SK-N-SH (cell line): ENCODE data around the gene GLCE. TPM values are rescaled to one million over a fixed set of nuclear protein-coding genes. Genes with fewer than 3 reads are reported as not detected.

ENCODE experiments used
- CTCF ChIA-PET: fragments of 300-600, 350-600 bp; formaldehyde crosslinking; extraction: SDS; loops from one replicate; lab custom pipeline; 2021; lab: Yijun Ruan, JAX
- POLR2A ChIA-PET: fragments of 350-600 bp; sonication (Branson Sonifier 250); formaldehyde crosslinking; extraction: SDS; loops from one replicate; lab custom pipeline; 2020; ENCODE audit warnings: antibody characterized with exemption, inconsistent platforms; lab: Yijun Ruan, JAX
- DNase-seq: peaks from one replicate; pipeline ENCODE4 v3.0.0; 2012
- H2AFZ ChIP-seq: fragments of 200-600 bp; sonication (generic); 2 replicates; pipeline ENCODE4 v1.8.1; 2016; ENCODE audit warnings: antibody characterized with exemption, mild to moderate bottlenecking, low read depth
- H3F3A ChIP-seq: fragments of 200-600 bp; sonication (generic); replicated peaks from 2 replicates; pipeline ENCODE3; 2016; ENCODE audit warnings: antibody characterized with exemption, mild to moderate bottlenecking; ENCODE audit not compliant: insufficient read depth
- H3K27ac ChIP-seq, 2 experiments: fragments of 200-500 bp in 1 of 2; fragments of 200-600 bp in 1 of 2; sonication (Bioruptor generic) in 1 of 2; sonication (generic), shearing (Covaris generic) in 1 of 2; 2 replicates each; pipeline versions ENCODE4 v1.5.1 to v1.6.1; 2014 to 2016; ENCODE audit warnings: low read depth in 2 of 2, inconsistent platforms in 1 of 2, low read length in 1 of 2, mild to moderate bottlenecking in 1 of 2, mixed read lengths in 1 of 2
- H3K27me3 ChIP-seq: fragments of 200-600 bp; sonication (generic), shearing (Covaris generic); 2 replicates; pipeline ENCODE4 v1.6.1; 2016; ENCODE audit warnings: mixed run types; ENCODE audit not compliant: insufficient read depth
- H3K36me3 ChIP-seq, 2 experiments: fragments of 200-500 bp in 1 of 2; fragments of 200-600 bp in 1 of 2; sonication (Bioruptor generic) in 1 of 2; sonication (generic) in 1 of 2; replicated peaks in 1 of 2; 2 replicates each; pipeline versions ENCODE3 to v1.5.1; 2014 to 2016; ENCODE audit warnings: low read length in 1 of 2, mild to moderate bottlenecking in 1 of 2; ENCODE audit not compliant: insufficient read depth in 2 of 2, control insufficient read depth in 1 of 2
- H3K4me1 ChIP-seq, 2 experiments: fragments of 200-500 bp in 1 of 2; fragments of 200-600 bp in 1 of 2; sonication (Bioruptor generic) in 1 of 2; sonication (generic), shearing (Covaris generic) in 1 of 2; 2 replicates each; pipeline versions ENCODE4 v1.5.1 to v1.6.1; 2014 to 2016; ENCODE audit warnings: low read depth in 1 of 2, low read length in 1 of 2, mixed run types in 1 of 2; ENCODE audit not compliant: insufficient read depth in 2 of 2, control insufficient read depth in 1 of 2
- H3K4me2 ChIP-seq: fragments of 200-600 bp; sonication (generic), shearing (Covaris generic); 2 replicates; pipeline ENCODE4 v1.6.1; 2017; ENCODE audit warnings: mixed run types
- H3K4me3 ChIP-seq, 2 experiments: fragments of 200-500 bp in 1 of 2; fragments of 200-600 bp in 1 of 2; sonication (Bioruptor generic) in 1 of 2; sonication (generic), shearing (Covaris generic) in 1 of 2; 2 replicates each; pipeline versions ENCODE4 v1.5.1 to v1.8.1; 2014 to 2016; ENCODE audit warnings: low read depth in 2 of 2, inconsistent platforms in 1 of 2, low read length in 1 of 2, mild to moderate bottlenecking in 1 of 2, mixed read lengths in 1 of 2, moderate library complexity in 1 of 2
- H3K79me2 ChIP-seq: fragments of 200-600 bp; sonication (generic); 2 replicates; pipeline ENCODE4 v1.8.1; 2017; ENCODE audit warnings: mild to moderate bottlenecking; ENCODE audit not compliant: insufficient read depth
- H3K9ac ChIP-seq: fragments of 200-600 bp; sonication (generic); 2 replicates; pipeline ENCODE4 v1.6.1; 2017; ENCODE audit warnings: mixed run types
- H3K9me2 ChIP-seq: fragments of 200-600 bp; sonication (generic); 2 replicates; pipeline ENCODE4 v1.6.1; 2017; ENCODE audit warnings: mixed run types
- H3K9me3 ChIP-seq: fragments of 200-600 bp; sonication (generic); 2 replicates; pipeline ENCODE4 v1.6.1; 2017; ENCODE audit warnings: mixed run types, mild to moderate bottlenecking, moderate library complexity
- H4K20me1 ChIP-seq: fragments of 200-600 bp; sonication (generic); 2 replicates; pipeline ENCODE4 v1.6.1; 2017; ENCODE audit warnings: mild to moderate bottlenecking, mixed run types; ENCODE audit not compliant: insufficient read depth
- CHD2 ChIP-seq: fragments of 150-350 bp; IDR thresholded peaks from 2 replicates; pipeline ENCODE4 v1.6.1; 2018; ENCODE audit warnings: low read length; ENCODE audit not compliant: partially characterized antibody
- CTCF ChIP-seq: fragments of 200-600 bp; sonication (generic); IDR thresholded peaks from 2 replicates; pipeline ENCODE4 v1.6.1; 2017; ENCODE audit warnings: antibody characterized with exemption, mild to moderate bottlenecking, moderate library complexity
- ELF1 ChIP-seq: IDR thresholded peaks from 2 replicates; pipeline ENCODE4 v1.4.0; 2012
- EP300 ChIP-seq, 2 experiments: IDR thresholded peaks; 2 replicates each; pipeline versions ENCODE4 v1.4.0 to v1.6.1; 2012; ENCODE audit warnings: borderline replicate concordance in 1 of 2, low read depth in 1 of 2, low read length in 1 of 2
- EZH2phosphoT487 ChIP-seq: fragments of 200-600 bp; sonication (generic); IDR thresholded peaks from 2 replicates; pipeline ENCODE4 v1.6.1; 2017; ENCODE audit warnings: low read depth, mixed run types, mild to moderate bottlenecking, antibody characterized with exemption, moderate library complexity, borderline replicate concordance
- FOXJ3 ChIP-seq: sonication (generic); formaldehyde crosslinking; IDR thresholded peaks from 2 replicates; pipeline ENCODE4 v1.5.1; 2020; ENCODE audit warnings: mild to moderate bottlenecking, missing genetic modification reagents
- GABPA ChIP-seq: IDR thresholded peaks from 2 replicates; pipeline ENCODE4 v1.4.0; 2012; ENCODE audit warnings: low read depth, mild to moderate bottlenecking
- GATA2 ChIP-seq: sonication (generic); formaldehyde crosslinking; IDR thresholded peaks from 2 replicates; pipeline ENCODE4 v1.5.0; 2020; ENCODE audit warnings: mild to moderate bottlenecking, missing genetic modification reagents
- IRF3 ChIP-seq: fragments of 150-350 bp; IDR thresholded peaks from 2 replicates; pipeline ENCODE4 v1.6.1; 2016; ENCODE audit warnings: mild to moderate bottlenecking, low read depth, low read length
- MXI1 ChIP-seq: IDR thresholded peaks from 2 replicates; pipeline ENCODE4 v1.6.1; 2012; ENCODE audit warnings: mild to moderate bottlenecking, low read depth, low read length, improper control_type of control experiment
- NRF1 ChIP-seq: IDR thresholded peaks from 2 replicates; pipeline ENCODE4 v1.6.1; 2012; ENCODE audit warnings: low read depth, mild to moderate bottlenecking, low read length
- RFX5 ChIP-seq: IDR thresholded peaks from 2 replicates; pipeline ENCODE4 v1.6.1; 2012; ENCODE audit warnings: mild to moderate bottlenecking, improper control_type of control experiment, low read length
- RXRA ChIP-seq: IDR thresholded peaks from 2 replicates; pipeline ENCODE4 v1.4.0; 2012; ENCODE audit warnings: low read depth, mild to moderate bottlenecking, borderline replicate concordance
- SIN3A ChIP-seq: IDR thresholded peaks from 2 replicates; pipeline ENCODE4 v1.6.1; 2012; ENCODE audit warnings: low read depth, mild to moderate bottlenecking, low read length, moderate library complexity, borderline replicate concordance
- SMC3 ChIP-seq: IDR thresholded peaks from 2 replicates; pipeline ENCODE4 v1.6.1; 2012; ENCODE audit warnings: low read depth, low read length, improper control_type of control experiment
- TAF1 ChIP-seq: IDR thresholded peaks from 2 replicates; pipeline ENCODE4 v1.6.1; 2012; ENCODE audit warnings: low read depth, mild to moderate bottlenecking, low read length, moderate library complexity, borderline replicate concordance
- USF1 ChIP-seq: IDR thresholded peaks from 2 replicates; pipeline ENCODE4 v1.4.0; 2012; ENCODE audit warnings: low read depth, borderline replicate concordance
- USF2 ChIP-seq: fragments of 150-350 bp; IDR thresholded peaks from 2 replicates; pipeline ENCODE4 v1.6.1; 2017; ENCODE audit warnings: antibody characterized with exemption, low read length, low read depth, borderline replicate concordance
- WGBS: methylation state at CpG from one replicate; pipeline ENCODE4 v1.1.6; 2017; ENCODE audit warnings: low lambda C conversion rate; 5-methylcytosine and 5-hydroxymethylcytosine counted together
- polyA plus RNA-seq, 3 experiments: library from polyadenylated mRNA; depleted of rRNA; stranded (reverse); fragments of >200 nt; gene quantifications; 2 replicates each; pipeline ENCODE4 v1.2.3, GENCODE V29; 2012
- TF ChIP-seq, protein P1 (sequence below): IDR thresholded peaks from 2 replicates; pipeline ENCODE4; 2012
- TF ChIP-seq, protein P2 (sequence below): IDR thresholded peaks from 2 replicates; pipeline ENCODE4 v1.4.0; 2012; ENCODE audit warnings: low read depth, borderline replicate concordance

GLCE gene
- polyA plus RNA-seq, 1 of the 3 experiments (the other 2 are of a cell fraction), result 19.5 TPM

- H3K9ac ChIP-seq, result no peak overlapping the region
- H3K9me2 ChIP-seq, result no peaks in the 10 kb centered on the region
- H3K36me3 ChIP-seq, result peaks cover 3 to 16% of the 10 kb centered on the region in 2 experiments
- DNase-seq, result no peak
- CTCF ChIA-PET, result interaction anchor here (1.1 to 4.5 kb wide), 4 partner anchors 13 to 170 kb away, joined by 3 to 29 read pairs (median 6); no protein-coding TSS in a partner anchor
- peaks cover 3% of the 10 kb centered on the region in 2 experiments; a peak in 2 of 4 replicates for H3K4me1 ChIP-seq
- no peak overlapping the region for H3K4me3 ChIP-seq
- 69% methylated on average over 2 of the region's 2 CpGs for WGBS
- no peaks in the 10 kb centered on the region for H4K20me1 ChIP-seq
- TF ChIP-seq ELF1, result no peak
- TF ChIP-seq EZH2phosphoT487, result no peak
- no peak for TF ChIP-seq SIN3A
- TF ChIP-seq GATA2 (CRISPR knock-in tag), result no peak
- no peak for TF ChIP-seq CHD2
- no peak for TF ChIP-seq IRF3
- TF ChIP-seq, protein P1, sequence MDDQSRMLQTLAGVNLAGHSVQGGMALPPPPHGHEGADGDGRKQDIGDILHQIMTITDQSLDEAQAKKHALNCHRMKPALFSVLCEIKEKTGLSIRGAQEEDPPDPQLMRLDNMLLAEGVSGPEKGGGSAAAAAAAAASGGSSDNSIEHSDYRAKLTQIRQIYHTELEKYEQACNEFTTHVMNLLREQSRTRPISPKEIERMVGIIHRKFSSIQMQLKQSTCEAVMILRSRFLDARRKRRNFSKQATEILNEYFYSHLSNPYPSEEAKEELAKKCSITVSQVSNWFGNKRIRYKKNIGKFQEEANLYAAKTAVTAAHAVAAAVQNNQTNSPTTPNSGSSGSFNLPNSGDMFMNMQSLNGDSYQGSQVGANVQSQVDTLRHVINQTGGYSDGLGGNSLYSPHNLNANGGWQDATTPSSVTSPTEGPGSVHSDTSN, result no peak
- TF ChIP-seq NRF1, result no peak
- TF ChIP-seq FOXJ3 (CRISPR knock-in tag), result no peak
- TF ChIP-seq EP300 (IDR thresholded peaks at IDR 0.05; ENCODE audit: borderline replicate concordance in 1 of 2, low read depth in 1 of 2, low read length in 1 of 2), result no peak
- no peak for TF ChIP-seq RXRA
- no peak for TF ChIP-seq RFX5
- TF ChIP-seq, protein P2, sequence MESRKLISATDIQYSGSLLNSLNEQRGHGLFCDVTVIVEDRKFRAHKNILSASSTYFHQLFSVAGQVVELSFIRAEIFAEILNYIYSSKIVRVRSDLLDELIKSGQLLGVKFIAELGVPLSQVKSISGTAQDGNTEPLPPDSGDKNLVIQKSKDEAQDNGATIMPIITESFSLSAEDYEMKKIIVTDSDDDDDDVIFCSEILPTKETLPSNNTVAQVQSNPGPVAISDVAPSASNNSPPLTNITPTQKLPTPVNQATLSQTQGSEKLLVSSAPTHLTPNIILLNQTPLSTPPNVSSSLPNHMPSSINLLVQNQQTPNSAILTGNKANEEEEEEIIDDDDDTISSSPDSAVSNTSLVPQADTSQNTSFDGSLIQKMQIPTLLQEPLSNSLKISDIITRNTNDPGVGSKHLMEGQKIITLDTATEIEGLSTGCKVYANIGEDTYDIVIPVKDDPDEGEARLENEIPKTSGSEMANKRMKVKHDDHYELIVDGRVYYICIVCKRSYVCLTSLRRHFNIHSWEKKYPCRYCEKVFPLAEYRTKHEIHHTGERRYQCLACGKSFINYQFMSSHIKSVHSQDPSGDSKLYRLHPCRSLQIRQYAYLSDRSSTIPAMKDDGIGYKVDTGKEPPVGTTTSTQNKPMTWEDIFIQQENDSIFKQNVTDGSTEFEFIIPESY, result no peak
- TF ChIP-seq SMC3, result no peak
- TF ChIP-seq GABPA, result no peak
- TF ChIP-seq USF1, result no peak
- TF ChIP-seq USF2, result no peak
- no peak for TF ChIP-seq TAF1
- TF ChIP-seq CTCF, result no peak
- no peak for TF ChIP-seq MXI1
- no peaks in the 10 kb centered on the region for H3K27me3 ChIP-seq
- H3K27ac ChIP-seq, result no peak overlapping the region
- peaks cover 17% of the 10 kb centered on the region for H3K9me3 ChIP-seq
- H2AFZ ChIP-seq, result no peak overlapping the region
- H3K4me2 ChIP-seq, result no peak overlapping the region
- POLR2A ChIA-PET, result no interaction called here
- no peaks in the 10 kb centered on the region for H3F3A ChIP-seq
- H3K79me2 ChIP-seq, result no peaks in the 10 kb centered on the region
These were observed 63.9 kb downstream of the GLCE start for GRCh38 chr15:69224383-69224782.
